NCI-H2171 treated with DMSO at 0.1 percent for 48 hours (cell line): ENCODE data around the gene CDRT15L2.
"Not testable (repeated sequence)": the region's sequence is repeated elsewhere in the genome, so short reads cannot be mapped to it uniquely, and the experiment has no call there.

ENCODE experiments used
- DNase-seq: peaks from one replicate; lab custom pipeline; 2025; lab: John Stamatoyannopoulos, UW

CDRT15L2 gene

GRCh38 chr17:20579424-20579823, at the start of gene CDRT15L2:
Gene CDRT15L2, plus strand, starts transcription at chr17:20579724. Its CDS starts 20 bp downstream, at chr17:20579744.
- DNase-seq: not testable (repeated sequence)

DNA sequence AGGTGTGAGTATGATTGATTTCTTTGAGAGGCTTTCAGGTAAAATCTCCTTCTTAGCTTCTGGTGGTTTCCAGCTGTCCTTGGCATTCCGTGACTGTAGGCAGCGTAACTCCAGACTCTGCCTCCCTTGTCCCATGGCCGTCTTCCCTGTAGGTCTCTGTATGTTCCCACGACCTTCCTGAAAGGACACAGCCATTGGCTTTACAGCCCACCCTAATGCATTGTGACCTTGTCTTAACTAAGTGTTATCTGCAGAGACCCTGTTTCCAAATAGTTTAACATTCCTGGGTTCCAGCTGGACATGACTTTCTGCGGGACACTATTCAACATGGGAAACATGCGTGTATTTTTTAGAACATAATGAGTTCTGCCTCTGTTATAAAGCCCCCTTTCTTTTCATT, 49.4 kb upstream of the CDRT15L2 start:
- DNase-seq: not testable (repeated sequence)

DNA sequence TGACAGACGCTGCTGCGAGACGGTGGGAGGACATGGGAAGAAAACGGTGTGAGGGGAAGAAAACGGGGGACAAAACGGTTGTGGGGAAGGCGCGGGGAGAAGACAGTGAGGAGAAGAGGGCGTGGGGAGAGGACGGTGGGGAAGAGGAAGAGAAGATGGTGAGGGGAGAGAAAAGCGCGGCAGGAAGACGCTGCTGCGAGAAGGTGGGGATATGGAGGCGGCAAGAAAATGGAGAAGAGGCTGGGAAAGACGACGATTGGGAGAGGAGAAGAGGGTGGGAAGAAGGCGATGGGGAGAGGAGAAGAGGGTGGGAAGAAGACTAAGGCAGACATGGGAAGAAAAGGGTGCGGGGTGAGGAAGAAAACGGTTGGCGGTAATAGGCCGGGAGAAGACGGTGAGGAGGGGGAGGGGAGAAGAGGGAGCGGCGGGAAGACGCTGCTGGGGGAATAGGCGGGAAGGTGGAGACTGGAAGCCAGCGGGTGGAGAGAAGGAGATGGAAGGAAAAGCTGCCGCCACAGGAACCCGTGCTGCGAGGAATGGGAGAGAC, 46.9 kb upstream of the CDRT15L2 start:
- peak; percentile 71 for DNase-seq

GRCh38 chr17:20533206-20533605, 46.3 kb upstream of the CDRT15L2 start:
- DNase-seq: not testable (repeated sequence)

DNA sequence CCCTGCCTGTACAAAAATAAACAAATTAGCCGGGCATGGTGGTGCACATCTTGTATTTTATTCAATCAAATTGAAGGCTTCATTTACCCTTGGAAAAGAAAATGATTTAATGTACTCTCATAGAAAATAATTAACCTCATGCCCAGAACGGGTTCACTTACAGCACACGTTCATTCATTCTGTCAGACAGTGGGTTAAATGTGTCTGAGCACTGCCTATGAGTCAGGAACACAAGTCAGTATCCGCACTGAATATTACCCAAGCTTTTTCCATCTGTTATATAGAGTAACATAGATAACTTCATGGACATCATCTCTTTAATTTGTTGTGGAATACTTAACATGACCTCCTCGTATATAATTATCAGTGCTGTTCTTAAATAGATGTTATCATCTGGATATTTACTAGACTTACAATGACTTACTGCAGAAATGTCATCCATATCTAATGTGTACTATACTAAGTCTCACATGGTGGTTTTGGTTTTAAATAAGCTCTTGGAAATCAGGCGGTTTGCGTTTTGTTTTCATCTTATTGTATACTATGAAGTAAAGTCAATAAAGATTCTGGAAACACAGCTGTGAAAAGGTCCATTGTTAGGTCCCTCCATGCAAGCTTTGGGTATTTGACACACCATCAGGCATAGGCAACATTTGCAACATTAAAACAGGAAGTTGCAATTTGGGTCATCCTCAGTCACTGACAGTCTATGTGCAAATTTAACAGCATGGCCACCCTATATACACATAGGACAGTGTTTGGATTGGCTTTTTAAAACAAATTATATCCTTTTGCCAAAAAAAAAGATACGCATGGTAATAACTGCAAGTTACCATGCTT, 44.6 kb upstream of the CDRT15L2 start:
- DNase-seq: not testable (repeated sequence)

DNA sequence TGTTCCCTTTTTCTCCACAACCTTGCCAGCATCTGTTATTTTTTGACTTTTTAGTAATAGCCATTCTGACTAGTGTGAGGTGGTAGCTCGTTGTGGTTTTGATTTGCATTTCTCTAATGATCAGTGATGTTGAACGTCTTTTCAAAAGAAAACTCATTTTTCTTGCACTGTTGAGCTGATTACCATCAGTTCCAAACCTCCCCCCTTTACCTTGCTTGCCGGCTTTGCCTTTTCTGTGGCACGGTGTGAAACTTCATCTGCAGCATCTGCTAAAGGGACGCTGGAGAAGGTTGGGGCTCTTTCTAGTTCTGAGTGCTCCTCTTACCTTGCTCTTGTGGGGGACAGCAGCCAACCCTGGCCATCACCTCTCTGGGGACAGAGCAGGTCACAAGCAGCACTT, 39.1 kb upstream of the CDRT15L2 start:
- DNase-seq: not testable (repeated sequence)

DNA sequence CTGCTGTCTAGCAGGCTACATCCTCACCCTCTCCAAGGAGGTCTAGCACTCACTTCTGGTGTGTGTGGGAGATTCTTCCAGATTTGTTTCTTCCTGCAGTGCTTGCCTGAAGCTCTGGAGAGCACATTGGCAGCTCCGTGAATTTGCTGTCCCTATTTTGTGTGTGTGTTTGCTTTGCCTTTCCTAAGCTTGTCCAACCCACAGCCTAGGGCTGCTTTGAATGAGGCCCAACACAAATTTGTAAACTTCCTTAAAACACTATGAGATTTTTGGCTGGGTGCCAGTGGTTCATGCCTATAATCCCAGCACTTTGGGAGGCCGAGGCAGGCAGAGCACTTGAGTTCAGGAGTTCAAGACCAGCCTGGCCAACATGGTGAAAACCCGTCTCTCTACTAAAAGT, 38.7 kb upstream of the CDRT15L2 start:
- DNase-seq: not testable (repeated sequence)

GRCh38 chr17:20541853-20542546, 37.5 kb upstream of the CDRT15L2 start:
- DNase-seq: not testable (repeated sequence)

DNA sequence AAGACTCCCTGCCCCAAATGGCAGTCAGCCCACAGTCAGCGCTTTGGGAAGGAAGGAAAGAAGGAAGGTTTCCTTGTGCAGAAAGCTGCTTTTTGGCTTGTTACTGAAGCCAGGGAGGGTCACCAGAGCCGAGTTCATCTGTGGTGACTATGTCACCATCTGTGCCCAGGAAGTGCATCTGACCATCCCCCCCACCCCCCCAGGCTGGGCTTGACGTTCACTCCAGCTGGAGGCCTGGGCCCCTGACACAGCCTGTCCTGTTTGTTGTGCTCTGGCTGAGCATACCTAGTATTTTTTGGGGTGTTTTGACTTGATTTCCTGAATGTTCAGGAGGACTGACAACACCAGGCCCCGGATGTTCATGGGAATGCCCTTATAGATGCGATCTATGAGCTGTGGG, 31.6 kb upstream of the CDRT15L2 start:
- not testable (repeated sequence) for DNase-seq

DNA sequence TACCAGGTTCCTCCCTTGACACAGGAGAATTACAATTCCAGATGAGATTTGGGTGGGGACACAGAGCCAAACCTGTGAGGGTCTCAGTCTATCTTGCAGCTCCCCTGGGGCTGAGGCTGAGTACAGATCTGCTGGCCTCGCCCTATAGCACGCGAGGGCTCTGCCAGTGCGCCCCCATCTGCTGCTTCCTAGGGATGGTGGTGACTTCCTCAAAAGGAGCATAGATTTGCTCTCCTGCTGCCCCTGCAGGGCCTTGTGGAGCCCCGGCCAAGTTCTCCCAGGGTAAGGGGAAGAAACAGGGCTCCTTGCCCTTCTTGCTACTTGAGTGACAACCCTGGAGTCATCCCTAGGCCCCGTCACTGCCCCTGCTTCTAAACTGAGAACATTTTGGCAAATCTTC, 26.6 kb upstream of the CDRT15L2 start:
- not testable (repeated sequence) for DNase-seq

GRCh38 chr17:20554728-20555127, 24.8 kb upstream of the CDRT15L2 start:
- DNase-seq: not testable (repeated sequence)

GRCh38 chr17:20555135-20556010, 24.2 kb upstream of the CDRT15L2 start:
- DNase-seq: not testable (repeated sequence)

GRCh38 chr17:20558096-20558495, 21.4 kb upstream of the CDRT15L2 start:
- DNase-seq: not testable (repeated sequence)

DNA sequence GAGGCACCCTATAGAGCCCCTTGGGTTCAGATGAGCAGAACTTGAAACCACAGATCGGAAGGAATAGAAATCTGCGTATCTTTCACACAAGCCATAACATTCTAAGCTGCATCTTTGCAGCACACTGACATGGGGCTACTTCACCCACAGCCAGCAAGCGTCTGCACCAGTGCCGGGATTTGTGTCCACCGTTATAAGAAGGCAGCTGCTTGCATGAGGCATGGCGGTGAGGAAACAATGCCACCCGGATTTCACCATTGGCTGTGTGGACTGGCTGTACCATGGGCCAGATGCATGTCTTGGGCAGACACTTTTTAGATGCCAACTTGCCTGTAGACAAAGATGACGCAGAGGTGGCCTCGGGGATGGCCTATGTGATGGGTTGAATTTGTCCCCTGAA, 20.5 kb upstream of the CDRT15L2 start:
- not testable (repeated sequence) for DNase-seq

DNA sequence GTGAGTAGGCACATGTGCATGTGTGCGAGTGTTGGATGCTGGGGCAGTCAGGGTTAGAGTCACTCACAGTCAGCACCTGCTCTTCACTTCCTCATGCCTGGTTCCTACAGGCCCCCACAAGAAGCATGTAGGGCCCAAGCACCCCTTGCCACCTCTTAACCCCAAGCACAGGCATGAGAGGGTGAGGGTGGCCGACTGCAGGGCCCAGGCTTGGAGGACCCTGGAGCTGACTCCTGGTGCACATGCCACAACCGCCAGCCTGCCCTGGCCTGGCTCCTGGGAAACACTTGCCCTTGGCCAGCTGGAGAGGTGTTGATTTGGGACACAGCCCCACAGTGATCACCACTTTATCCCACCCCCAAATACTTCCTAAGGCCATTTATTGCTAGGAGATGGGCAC, 16.9 kb upstream of the CDRT15L2 start:
- no peak for DNase-seq

DNA sequence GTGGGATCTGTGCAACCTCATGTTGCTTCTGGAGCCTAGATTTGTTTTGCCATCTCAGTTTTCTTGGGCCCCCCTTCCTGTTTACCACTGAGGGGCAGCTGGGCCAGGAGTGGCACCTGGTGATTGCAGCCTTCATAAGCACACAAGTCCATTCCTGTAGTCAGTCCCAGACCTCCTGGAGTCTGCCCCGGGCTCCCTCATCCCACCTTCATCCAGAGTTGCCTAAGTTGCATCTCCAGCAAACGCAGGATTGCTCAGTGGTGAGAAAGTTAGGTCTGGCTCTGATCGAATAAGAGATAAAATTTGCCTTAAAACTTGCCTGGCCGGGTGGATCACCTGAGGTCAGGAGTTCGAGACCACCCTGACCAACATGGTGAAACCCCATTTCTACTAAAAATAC, 14.3 kb upstream of the CDRT15L2 start:
- DNase-seq: not testable (repeated sequence)

DNA sequence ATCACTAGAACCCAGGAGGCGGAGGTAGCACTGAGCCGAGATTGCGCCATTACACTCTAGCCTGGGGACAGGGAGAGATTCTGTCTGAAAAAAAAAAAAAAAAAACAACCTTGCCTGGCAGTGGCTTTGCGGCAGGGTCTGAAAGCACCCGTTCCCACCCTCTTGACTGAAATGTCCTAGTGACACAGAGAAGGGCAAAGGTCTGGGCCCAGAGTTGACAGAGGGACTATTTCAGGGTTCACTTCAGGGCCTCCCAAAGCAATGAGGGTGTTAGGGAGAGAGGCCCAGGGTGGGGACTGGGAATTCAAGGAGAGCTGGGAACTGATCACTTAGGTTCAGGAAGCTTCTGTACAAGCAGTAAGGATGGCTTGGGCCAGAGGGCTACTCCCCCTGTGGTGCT, 13.8 kb upstream of the CDRT15L2 start:
- no peak for DNase-seq

DNA sequence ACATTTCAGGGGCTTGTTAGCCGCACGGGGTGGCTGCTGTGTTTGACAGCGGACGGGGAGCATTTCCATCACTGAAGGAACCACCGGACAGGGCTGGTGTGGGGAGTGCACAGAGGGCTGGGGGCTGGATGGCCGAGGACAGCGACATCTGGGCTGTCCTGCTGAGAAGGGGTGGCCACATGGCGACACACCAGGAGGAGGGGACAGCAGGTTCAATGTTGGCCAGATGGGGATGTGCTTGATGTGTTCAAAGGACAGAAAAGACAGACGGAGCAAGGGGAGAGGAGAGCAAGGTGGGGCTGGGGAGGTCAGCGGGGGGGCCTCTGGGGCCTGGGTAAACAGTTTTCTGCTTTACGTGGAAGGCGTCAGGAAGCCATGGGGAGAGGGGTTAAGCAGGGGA, 12.8 kb upstream of the CDRT15L2 start:
- DNase-seq: peak; percentile 30

DNA sequence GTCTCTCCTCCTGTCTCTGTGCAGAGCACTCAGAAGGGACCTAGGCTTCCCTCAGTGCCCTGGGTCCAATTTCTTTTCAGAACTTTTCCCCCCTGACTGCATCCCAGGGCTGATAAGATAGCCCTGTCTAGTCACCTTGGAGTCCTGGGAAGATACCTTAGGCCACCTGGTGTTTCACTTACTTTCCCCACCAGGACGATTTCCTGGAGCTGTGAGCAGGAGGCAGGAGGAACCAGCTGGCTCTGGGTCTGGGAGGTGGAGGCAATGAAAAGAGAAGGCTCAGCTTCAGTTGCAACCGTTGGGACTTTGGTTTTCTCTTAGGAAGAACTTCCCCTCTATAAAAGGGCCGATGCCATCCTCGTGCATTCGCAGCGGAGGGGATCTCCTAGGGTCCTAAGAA, 12.1 kb upstream of the CDRT15L2 start:
- DNase-seq: not testable (repeated sequence)

GRCh38 chr17:20568604-20569003, 10.9 kb upstream of the CDRT15L2 start:
- DNase-seq: not testable (repeated sequence)

- not testable (repeated sequence) for DNase-seq
Measured at GRCh38 chr17:20571653-20572052, 7.9 kb upstream of the CDRT15L2 start.

- not testable (repeated sequence) for DNase-seq
Measured at GRCh38 chr17:20573216-20573615, 6.3 kb upstream of the CDRT15L2 start.
